Uterus (tissue), 4 donors: Measurements from ENCODE around the gene IL15RA. TPM values are rescaled to one million over a fixed set of nuclear protein-coding genes. Genes with fewer than 3 reads are reported as not detected.
A peak's percentile ranks its signal among the peaks of the same experiment; 100 is the strongest.

ENCODE experiments used
- DNase-seq, 2 donors: peaks; one replicate each; pipeline ENCODE4 v3.0.0-alpha.2; 2019 to 2020
- H3K27ac ChIP-seq, 2 donors: fragments of 200-600 bp; sonication (generic); 1 replicate in 1 of 2; 2 replicates in 1 of 2; pipeline ENCODE4 v1.5.1; 2016 to 2018
- H3K27me3 ChIP-seq, 2 donors: fragments of 200-600 bp; sonication (generic); one replicate each; pipeline ENCODE4 v1.5.1; 2018 to 2019; ENCODE audit warnings: control low read depth in 1 of 2
- H3K36me3 ChIP-seq, 2 donors: fragments of 200-600 bp; sonication (generic); one replicate each; pipeline ENCODE4 v1.5.1; 2019; ENCODE audit warnings: control low read depth in 1 of 2
- H3K4me1 ChIP-seq, 2 donors: fragments of 200-600 bp; sonication (generic); one replicate each; pipeline ENCODE4 v1.5.1; 2018 to 2019; ENCODE audit warnings: control low read depth in 1 of 2
- H3K4me3 ChIP-seq, 2 donors: fragments of 200-600 bp; sonication (generic); 1 replicate in 1 of 2; 2 replicates in 1 of 2; pipeline ENCODE4 v1.5.1; 2018 to 2019; ENCODE audit warnings: mild to moderate bottlenecking in 1 of 2
- H3K9me3 ChIP-seq, 2 donors: fragments of 200-600 bp; sonication (generic); one replicate each; pipeline ENCODE4 v1.5.1; 2019; ENCODE audit warnings: control low read depth in 1 of 2
- CTCF ChIP-seq, 4 experiments: fragments of 200-600 bp in 2 of 4; fragments of 450-650 bp in 2 of 4; sonication (generic) in 2 of 4; IDR thresholded peaks; one replicate each; pipeline ENCODE4 v1.5.1; 2016 to 2019; ENCODE audit warnings: antibody characterized with exemption in 4 of 4, mild to moderate bottlenecking in 2 of 4, moderate library complexity in 1 of 4
- POLR2A ChIP-seq, 2 donors: fragments of 450-650 bp; IDR thresholded peaks; one replicate each; pipeline ENCODE4 v1.6.1; 2016; ENCODE audit warnings: antibody characterized with exemption in 2 of 2, mild to moderate bottlenecking in 1 of 2, moderate library complexity in 1 of 2
- intact Hi-C: fragments of 100-400 bp; cut with DNase I; formaldehyde crosslinking; loops from one replicate; pipeline ENCODE4 v1.15.1; 2023; ENCODE audit warnings: low total_unique reads
- total RNA-seq, 4 donors: library from RNA; depleted of rRNA in 3 of 4; stranded (reverse); fragments of >200 nt in 3 of 4; gene quantifications; one replicate each; pipeline versions ENCODE4 v1.1.0 to v1.2.4, GENCODE V29; 2014 to 2023
- donor health status: DM: yes; HTN: yes; CAD: no.

The IL15RA gene
- total RNA-seq, 4 donors from 2014 or later: 1.6 to 42.5 (median 31.9) TPM

GRCh38 chr10:6022660-6023059 is 45.3 kb upstream of the IL15RA start:
- no peak overlapping the region for H3K27ac ChIP-seq
- TF ChIP-seq CTCF (IDR thresholded peaks at IDR 0.05) (no peak), POLR2A (IDR thresholded peaks at IDR 0.05) (no peak)

DNA sequence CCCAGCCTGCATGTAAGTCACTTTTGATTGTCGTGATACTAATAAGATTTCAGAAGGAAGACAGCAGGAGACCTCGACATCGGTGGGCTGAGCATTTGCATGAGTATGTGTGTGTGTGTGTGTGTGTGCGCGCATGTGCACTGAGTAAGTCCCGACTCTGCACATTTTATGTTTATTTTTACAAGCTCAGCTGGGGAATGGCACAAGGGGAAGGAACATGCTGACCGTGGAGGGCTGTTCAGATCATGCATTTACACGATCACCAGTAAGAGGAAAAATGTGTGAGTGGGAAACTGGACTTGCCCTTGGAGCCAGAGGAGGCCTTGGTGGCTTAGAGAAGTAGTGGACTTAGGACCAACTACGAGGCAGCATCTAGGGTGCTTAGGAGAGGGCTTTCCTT is 43.5 kb upstream of the IL15RA start:
- no peak for DNase-seq
- H3K4me3 ChIP-seq: no peak overlapping the region
- no peaks in the 10 kb centered on the region for H3K4me1 ChIP-seq
- H3K9me3 ChIP-seq: no peaks in the 10 kb centered on the region
- TF ChIP-seq CTCF (IDR thresholded peaks at IDR 0.05) (no peak), POLR2A (IDR thresholded peaks at IDR 0.05) (no peak)
- no peaks in the 10 kb centered on the region for H3K27me3 ChIP-seq
- no peaks in the 10 kb centered on the region for H3K36me3 ChIP-seq
- no peak overlapping the region for H3K27ac ChIP-seq
- intact Hi-C loops: no loop called here

More at GRCh38 chr10:6022660-6023059, 45.3 kb upstream of the IL15RA start:
- no peaks in the 10 kb centered on the region for H3K9me3 ChIP-seq
- H3K4me1 ChIP-seq: no peaks in the 10 kb centered on the region
- H3K4me3 ChIP-seq: no peak overlapping the region
- H3K36me3 ChIP-seq: no peaks in the 10 kb centered on the region
- intact Hi-C loops: no loop called here
- no peak for DNase-seq
- no peaks in the 10 kb centered on the region for H3K27me3 ChIP-seq

DNA sequence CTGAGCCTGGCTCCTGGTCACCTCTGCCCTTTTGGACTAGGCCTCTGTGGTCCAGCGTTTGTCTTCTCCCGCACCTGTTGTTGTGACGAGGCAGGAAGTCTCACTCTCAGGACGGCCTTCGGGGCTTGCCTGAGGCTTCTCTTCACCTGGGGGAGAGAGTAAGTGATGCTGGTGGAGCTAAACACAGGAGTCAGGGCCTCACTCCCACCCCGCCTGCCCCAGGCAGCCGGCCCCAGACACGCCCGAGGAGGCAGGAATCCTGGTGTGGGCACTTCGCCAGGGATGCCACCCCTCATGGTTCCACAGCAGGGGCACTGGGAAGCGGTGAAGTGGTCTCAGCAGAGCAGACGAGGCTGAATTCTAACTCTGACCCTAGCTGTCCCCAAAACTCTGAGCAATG is 42.5 kb upstream of the IL15RA start:
- no peak for DNase-seq
- intact Hi-C loops: no loop called here
- H3K27me3 ChIP-seq: no peaks in the 10 kb centered on the region
- H3K4me1 ChIP-seq: no peaks in the 10 kb centered on the region
- TF ChIP-seq POLR2A (IDR thresholded peaks at IDR 0.05) (no peak), CTCF (IDR thresholded peaks at IDR 0.05) (no peak)
- H3K27ac ChIP-seq: no peak overlapping the region
- no peaks in the 10 kb centered on the region for H3K9me3 ChIP-seq
- H3K4me3 ChIP-seq: no peak overlapping the region
- no peaks in the 10 kb centered on the region for H3K36me3 ChIP-seq

DNA sequence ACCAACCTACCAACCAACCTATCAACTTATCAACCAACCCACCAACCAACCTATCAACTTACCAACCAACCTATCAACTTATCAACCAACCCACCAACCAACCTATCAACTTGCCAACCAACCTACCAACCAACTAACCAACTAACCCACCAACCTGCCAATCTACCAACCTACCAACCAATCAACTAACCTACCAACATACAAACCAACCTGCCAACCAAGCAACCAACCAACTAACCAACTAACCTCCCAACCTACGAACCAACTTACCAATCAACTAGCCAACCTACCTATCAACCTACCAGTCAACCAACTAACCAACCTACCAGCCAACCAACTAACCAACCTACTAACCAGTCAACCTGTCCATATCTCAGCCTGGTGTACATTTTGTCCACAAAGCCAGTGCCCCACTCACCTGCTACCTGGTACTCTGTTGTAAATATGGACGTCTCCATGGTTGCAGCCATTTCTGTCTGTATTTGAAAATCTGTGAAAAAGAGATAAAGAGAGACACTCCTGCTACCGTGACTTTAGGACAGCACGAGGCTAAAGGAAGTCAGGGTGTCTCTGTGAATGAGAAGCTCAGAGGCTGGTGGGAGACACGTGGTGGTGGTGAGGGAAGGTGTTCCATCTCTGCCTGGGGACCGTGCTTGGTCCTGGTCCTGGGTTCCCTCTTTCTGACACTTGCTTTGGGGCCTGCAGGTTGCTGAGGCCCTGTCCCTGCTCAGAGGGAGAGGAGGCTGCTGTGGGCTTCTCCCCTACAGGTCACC is 41.9 kb upstream of the IL15RA start:
- DNase-seq: no peak
- H3K27me3 ChIP-seq: no peaks in the 10 kb centered on the region
- intact Hi-C loops: no loop called here
- H3K4me3 ChIP-seq: no peak overlapping the region
- H3K4me1 ChIP-seq: no peaks in the 10 kb centered on the region
- TF ChIP-seq POLR2A (IDR thresholded peaks at IDR 0.05) (no peak), CTCF (IDR thresholded peaks at IDR 0.05) (no peak)
- H3K27ac ChIP-seq: peak overlapping the region; percentile 47 to 58
- no peaks in the 10 kb centered on the region for H3K36me3 ChIP-seq
- no peaks in the 10 kb centered on the region for H3K9me3 ChIP-seq

GRCh38 chr10:6018422-6018821 is 41.1 kb upstream of the IL15RA start:
- intact Hi-C loops: no loop called here
- Histone ChIP-seq H3K9me3 (no peaks in the 10 kb centered on the region), H3K27me3 (no peaks in the 10 kb centered on the region), H3K27ac (peak overlapping the region; percentile 47 to 58), H3K36me3 (no peaks in the 10 kb centered on the region), H3K4me1 (no peaks in the 10 kb centered on the region), H3K4me3 (no peak overlapping the region)
- TF ChIP-seq POLR2A (IDR thresholded peaks at IDR 0.05): no peak
- TF ChIP-seq CTCF (IDR thresholded peaks at IDR 0.05): no peak
- peak; percentile 57 to 74 for DNase-seq
